ENCODE data around the gene DCC. TPM values are rescaled to one million over a fixed set of nuclear protein-coding genes. Genes with fewer than 3 reads are reported as not detected.
"Not testable (repeated sequence)": the region's sequence is repeated elsewhere in the genome, so short reads cannot be mapped to it uniquely, and the experiment has no call there.

Gene DCC
- polyA plus RNA-seq, 1 donor (not counting 4 experiments of a cell fraction or from before 2014, with no cell fraction given) = not detected

DNA sequence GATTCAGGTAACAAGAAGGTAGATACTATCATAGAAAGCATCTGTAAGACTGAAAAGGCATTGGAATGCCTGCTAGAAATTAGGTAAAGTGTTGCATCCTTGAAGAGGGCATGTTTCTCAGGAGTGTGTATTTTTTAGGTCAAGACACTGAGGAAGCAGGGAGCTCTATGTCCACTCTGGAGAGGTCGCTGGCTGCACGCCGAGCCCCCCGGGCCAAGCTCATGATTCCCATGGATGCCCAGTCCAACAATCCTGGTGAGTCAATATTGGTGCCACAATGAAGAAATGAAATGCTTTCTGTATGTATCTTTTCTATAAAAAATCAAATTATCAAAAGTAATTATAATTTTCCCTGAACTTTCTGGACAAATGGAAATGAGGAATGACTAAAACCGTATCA is 1127.8 kb downstream of the DCC start:
- H3K79me2 ChIP-seq (ENCODE audit: control insufficient read depth, insufficient read depth, low read length) = no peaks in the 10 kb centered on the region
- H4K20me1 ChIP-seq (ENCODE audit: control insufficient read depth, extremely low read depth, insufficient read depth, low read length) = no peaks in the 10 kb centered on the region
- H3K4me3 ChIP-seq (ENCODE audit: control insufficient read depth in 2 of 3, extremely low read depth in 1 of 3, insufficient read depth in 2 of 3, low read depth in 1 of 3, low read length in 3 of 3) = no peak overlapping the region
- no peak overlapping the region for H3K9ac ChIP-seq (ENCODE audit: control insufficient read depth, extremely low read depth, insufficient read depth, low read length)
- FAIRE-seq (no peak), DNase-seq (ENCODE audit: low read depth, low spot score) (no peak)
- dilution Hi-C loops (cut with MboI; ENCODE audit: extremely low pct_ligation_motif_present, low sequenced_read_pairs) = no loop called here
- H3K9me1 ChIP-seq (ENCODE audit: control insufficient read depth, extremely low read depth, insufficient read depth, low read length) = no peaks in the 10 kb centered on the region
- TF ChIP-seq EZH2 (IDR thresholded peaks at IDR 0.05; ENCODE audit: low read length) = no peak
- TF ChIP-seq, protein P1, sequence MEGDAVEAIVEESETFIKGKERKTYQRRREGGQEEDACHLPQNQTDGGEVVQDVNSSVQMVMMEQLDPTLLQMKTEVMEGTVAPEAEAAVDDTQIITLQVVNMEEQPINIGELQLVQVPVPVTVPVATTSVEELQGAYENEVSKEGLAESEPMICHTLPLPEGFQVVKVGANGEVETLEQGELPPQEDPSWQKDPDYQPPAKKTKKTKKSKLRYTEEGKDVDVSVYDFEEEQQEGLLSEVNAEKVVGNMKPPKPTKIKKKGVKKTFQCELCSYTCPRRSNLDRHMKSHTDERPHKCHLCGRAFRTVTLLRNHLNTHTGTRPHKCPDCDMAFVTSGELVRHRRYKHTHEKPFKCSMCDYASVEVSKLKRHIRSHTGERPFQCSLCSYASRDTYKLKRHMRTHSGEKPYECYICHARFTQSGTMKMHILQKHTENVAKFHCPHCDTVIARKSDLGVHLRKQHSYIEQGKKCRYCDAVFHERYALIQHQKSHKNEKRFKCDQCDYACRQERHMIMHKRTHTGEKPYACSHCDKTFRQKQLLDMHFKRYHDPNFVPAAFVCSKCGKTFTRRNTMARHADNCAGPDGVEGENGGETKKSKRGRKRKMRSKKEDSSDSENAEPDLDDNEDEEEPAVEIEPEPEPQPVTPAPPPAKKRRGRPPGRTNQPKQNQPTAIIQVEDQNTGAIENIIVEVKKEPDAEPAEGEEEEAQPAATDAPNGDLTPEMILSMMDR (optimal IDR thresholded peaks at IDR 0.05 in 1 of 3, IDR thresholded peaks at IDR 0.05 in 1 of 3, conservative IDR thresholded peaks at IDR 0.05 in 1 of 3; ENCODE audit: extremely low read depth in 1 of 3, insufficient read depth in 2 of 3, low read length in 3 of 3) = no peak
- no peaks in the 10 kb centered on the region for H3K27me3 ChIP-seq (ENCODE audit: control insufficient read depth, extremely low read depth, insufficient read depth, low read length)
- no peaks in the 10 kb centered on the region for H3K4me1 ChIP-seq (ENCODE audit: control insufficient read depth, extremely low read depth, insufficient read depth, low read length)
- H3K36me3 ChIP-seq (ENCODE audit: control insufficient read depth in 2 of 2, extremely low read depth in 1 of 2, insufficient read depth in 2 of 2, low read length in 2 of 2) = no peaks in the 10 kb centered on the region
- no peak overlapping the region for H2AFZ ChIP-seq (ENCODE audit: control insufficient read depth, low read length)
- H3K27ac ChIP-seq (ENCODE audit: control insufficient read depth, insufficient read depth, low read length) = no peak overlapping the region
- no peak overlapping the region for H3K4me2 ChIP-seq (ENCODE audit: control insufficient read depth, extremely low read depth, insufficient read depth, low read depth, low read length)
- H3K9me3 ChIP-seq (ENCODE audit: control insufficient read depth, low read depth, low read length) = no peaks in the 10 kb centered on the region

- H3K27ac ChIP-seq (ENCODE audit: control insufficient read depth, insufficient read depth, low read length); H3K4me3 ChIP-seq (ENCODE audit: control insufficient read depth in 2 of 3, extremely low read depth in 1 of 3, insufficient read depth in 2 of 3, low read depth in 1 of 3, low read length in 3 of 3); H3K27me3 ChIP-seq (ENCODE audit: control insufficient read depth, extremely low read depth, insufficient read depth, low read length); H3K4me2 ChIP-seq (ENCODE audit: control insufficient read depth, extremely low read depth, insufficient read depth, low read depth, low read length); dilution Hi-C loops (cut with MboI; ENCODE audit: extremely low pct_ligation_motif_present, low sequenced_read_pairs); H2AFZ ChIP-seq (ENCODE audit: control insufficient read depth, low read length); H3K9me1 ChIP-seq (ENCODE audit: control insufficient read depth, extremely low read depth, insufficient read depth, low read length); H3K9me3 ChIP-seq (ENCODE audit: control insufficient read depth, low read depth, low read length); H3K4me1 ChIP-seq (ENCODE audit: control insufficient read depth, extremely low read depth, insufficient read depth, low read length); H3K79me2 ChIP-seq (ENCODE audit: control insufficient read depth, insufficient read depth, low read length); H3K36me3 ChIP-seq (ENCODE audit: control insufficient read depth in 2 of 2, extremely low read depth in 1 of 2, insufficient read depth in 2 of 2, low read length in 2 of 2); FAIRE-seq; H4K20me1 ChIP-seq (ENCODE audit: control insufficient read depth, extremely low read depth, insufficient read depth, low read length); H3K9ac ChIP-seq (ENCODE audit: control insufficient read depth, extremely low read depth, insufficient read depth, low read length); DNase-seq (ENCODE audit: low read depth, low spot score): not testable (repeated sequence)
Observed at GRCh38 chr18:53468173-53468572, 1128.2 kb downstream of the DCC start.

DNA sequence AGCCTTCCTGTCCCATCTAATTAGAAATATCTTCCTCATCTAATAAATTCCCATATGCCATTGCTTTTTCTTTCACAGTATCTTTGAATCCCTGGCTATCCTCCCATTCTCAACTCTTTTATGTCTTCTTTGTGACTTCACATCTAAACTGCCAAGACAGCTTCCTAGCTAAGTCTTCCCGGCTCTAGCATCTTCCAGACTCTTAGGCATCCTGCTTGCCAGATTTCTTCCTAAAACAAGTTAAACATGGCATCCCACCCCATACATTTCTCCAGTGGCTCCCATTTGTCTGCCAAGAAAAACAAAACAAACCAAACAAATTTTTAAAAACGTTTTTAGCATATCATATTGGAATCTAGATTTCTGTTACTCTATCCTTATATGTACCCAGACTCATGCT is 1132.5 kb downstream of the DCC start:
- Histone ChIP-seq H3K4me2 (ENCODE audit: control insufficient read depth, extremely low read depth, insufficient read depth, low read depth, low read length) (no peak overlapping the region), H3K9me1 (ENCODE audit: control insufficient read depth, extremely low read depth, insufficient read depth, low read length) (no peaks in the 10 kb centered on the region), H3K9ac (ENCODE audit: control insufficient read depth, extremely low read depth, insufficient read depth, low read length) (no peak overlapping the region), H3K4me1 (ENCODE audit: control insufficient read depth, extremely low read depth, insufficient read depth, low read length) (no peaks in the 10 kb centered on the region), H3K9me3 (ENCODE audit: control insufficient read depth, low read depth, low read length) (no peaks in the 10 kb centered on the region), H3K27me3 (ENCODE audit: control insufficient read depth, extremely low read depth, insufficient read depth, low read length) (no peaks in the 10 kb centered on the region), H4K20me1 (ENCODE audit: control insufficient read depth, extremely low read depth, insufficient read depth, low read length) (no peaks in the 10 kb centered on the region), H3K4me3 (ENCODE audit: control insufficient read depth in 2 of 3, extremely low read depth in 1 of 3, insufficient read depth in 2 of 3, low read depth in 1 of 3, low read length in 3 of 3) (no peak overlapping the region), H3K79me2 (ENCODE audit: control insufficient read depth, insufficient read depth, low read length) (no peaks in the 10 kb centered on the region), H3K36me3 (ENCODE audit: control insufficient read depth in 2 of 2, extremely low read depth in 1 of 2, insufficient read depth in 2 of 2, low read length in 2 of 2) (no peaks in the 10 kb centered on the region), H3K27ac (ENCODE audit: control insufficient read depth, insufficient read depth, low read length) (no peak overlapping the region), H2AFZ (ENCODE audit: control insufficient read depth, low read length) (no peak overlapping the region)
- DNase-seq (ENCODE audit: low read depth, low spot score) (no peak), FAIRE-seq (no peak)
- no peak for TF ChIP-seq EZH2 (IDR thresholded peaks at IDR 0.05; ENCODE audit: low read length)
- TF ChIP-seq, protein P1 (optimal IDR thresholded peaks at IDR 0.05 in 1 of 3, IDR thresholded peaks at IDR 0.05 in 1 of 3, conservative IDR thresholded peaks at IDR 0.05 in 1 of 3; ENCODE audit: extremely low read depth in 1 of 3, insufficient read depth in 2 of 3, low read length in 3 of 3) = no peak
- dilution Hi-C loops (cut with MboI; ENCODE audit: extremely low pct_ligation_motif_present, low sequenced_read_pairs) = no loop called here

Measured in keratinocyte (primary cell).